Smooth muscle cell (in vitro differentiated cells): ENCODE data around the gene KIAA1755. TPM values are rescaled to one million over a fixed set of nuclear protein-coding genes. Genes with fewer than 3 reads are reported as not detected.
A peak's percentile ranks its signal among the peaks of the same experiment; 100 is the strongest.
"Not testable (repeated sequence)": the region's sequence is repeated elsewhere in the genome, so short reads cannot be mapped to it uniquely, and the experiment has no call there.

Experiments
- DNase-seq: peaks from one replicate; lab custom pipeline; 2025; ENCODE audit not compliant: unreplicated experiment; lab: John Stamatoyannopoulos, UW
- H2AFZ ChIP-seq: fragments of 200-600 bp; sonication (generic); 2 replicates; pipeline ENCODE4 v1.6.0; 2016; ENCODE audit warnings: antibody characterized with exemption, low read depth, mild to moderate bottlenecking
- H3F3A ChIP-seq: fragments of 200-600 bp; sonication (generic); 2 replicates; pipeline ENCODE4 v1.6.0; 2017; ENCODE audit warnings: antibody characterized with exemption, low read depth
- H3K27ac ChIP-seq: fragments of 200-600 bp; sonication (generic); 2 replicates; pipeline ENCODE4 v1.5.1; 2016; ENCODE audit warnings: low read depth, mild to moderate bottlenecking
- H3K27me3 ChIP-seq: fragments of 200-600 bp; sonication (generic); 2 replicates; pipeline ENCODE4 v1.6.1; 2016; ENCODE audit warnings: low read depth, mild to moderate bottlenecking
- H3K36me3 ChIP-seq: fragments of 200-600 bp; sonication (generic); 2 replicates; pipeline ENCODE4 v1.5.1; 2016; ENCODE audit warnings: low read depth
- H3K4me1 ChIP-seq: fragments of 200-600 bp; sonication (generic); 2 replicates; pipeline ENCODE4 v1.5.1; 2016; ENCODE audit warnings: low read depth
- H3K4me2 ChIP-seq: fragments of 200-600 bp; sonication (generic); 2 replicates; pipeline ENCODE4 v1.6.0; 2016; ENCODE audit warnings: mild to moderate bottlenecking
- H3K4me3 ChIP-seq: fragments of 200-600 bp; sonication (generic); 2 replicates; pipeline ENCODE4 v1.5.1; 2016; ENCODE audit warnings: mild to moderate bottlenecking
- H3K79me2 ChIP-seq: fragments of 200-600 bp; sonication (generic); 2 replicates; pipeline ENCODE4 v1.6.0; 2016; ENCODE audit warnings: low read depth, mild to moderate bottlenecking
- H3K9ac ChIP-seq: fragments of 200-600 bp; sonication (generic); 2 replicates; pipeline ENCODE4 v1.6.0; 2016; ENCODE audit warnings: low read depth
- H3K9me3 ChIP-seq: fragments of 200-600 bp; sonication (generic); replicated peaks from 2 replicates; pipeline ENCODE4 v1.5.1; 2016; ENCODE audit warnings: low read depth
- H4K20me1 ChIP-seq: fragments of 200-600 bp; sonication (generic); 2 replicates; pipeline ENCODE4 v1.6.0; 2016; ENCODE audit warnings: low read depth
- WGBS: methylation state at CpG from one replicate; pipeline ENCODE4 v1.1.7; 2016; ENCODE audit warnings: low lambda C conversion rate; 5-methylcytosine and 5-hydroxymethylcytosine counted together
- polyA plus RNA-seq: library from polyadenylated mRNA; unstranded; fragments of >200 nt; fragmentation: Nextera tagmentation; extraction: Ambion mirVana; gene quantifications from 2 replicates; pipeline ENCODE4 v1.2.1, GENCODE V29; 2016
- total RNA-seq: library from RNA; depleted of rRNA; stranded (reverse); fragments of >200 nt; gene quantifications from 2 replicates; pipeline ENCODE4 v1.2.3, GENCODE V29; 2014
- TF ChIP-seq, protein P1 (sequence below): fragments of 200-600 bp; sonication (generic); IDR thresholded peaks from 2 replicates; pipeline ENCODE4 v1.5.1; 2017; ENCODE audit warnings: borderline replicate concordance, mild to moderate bottlenecking, antibody characterized with exemption; ENCODE audit not compliant: insufficient read depth, poor library complexity, severe bottlenecking

The KIAA1755 gene
- total and polyA plus RNA-seq, 2 experiments from 2014 or later = 0.17 TPM; not detected in 1

DNA sequence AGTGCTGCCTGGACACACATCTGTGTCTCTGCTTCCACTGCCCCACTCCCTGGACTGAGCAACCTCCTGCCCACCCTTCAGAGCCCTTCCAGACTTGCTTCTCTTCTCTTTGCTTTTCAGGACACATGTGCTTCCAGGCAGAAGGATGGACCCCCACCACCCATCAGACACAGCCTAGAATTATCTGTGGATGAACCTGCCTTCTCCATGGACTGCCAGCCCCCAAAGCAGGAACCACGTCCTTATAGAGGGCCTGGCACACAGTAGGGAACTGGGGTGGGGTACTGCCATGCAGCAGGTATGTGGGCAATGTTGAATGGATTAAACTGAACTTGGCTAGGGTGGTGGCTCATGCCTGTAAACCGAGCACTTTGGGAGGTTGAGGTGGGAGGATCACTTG, 3.6 kb downstream of the KIAA1755 start:
- Histone ChIP-seq H3K4me3 (no peak overlapping the region), H2AFZ (no peak overlapping the region), H3K27me3 (peaks cover 15% of the 10 kb centered on the region), H3K27ac (no peak overlapping the region), H3K4me2 (no peak overlapping the region), H3K9ac (no peak overlapping the region), H4K20me1 (no peaks in the 10 kb centered on the region), H3K79me2 (no peaks in the 10 kb centered on the region), H3F3A (peaks cover 4% of the 10 kb centered on the region), H3K9me3 (no peaks in the 10 kb centered on the region), H3K36me3 (no peaks in the 10 kb centered on the region), H3K4me1 (no peaks in the 10 kb centered on the region)
- DNase-seq = no peak
- WGBS = 81% methylated on average over 2 of the region's 2 CpGs
- TF ChIP-seq, protein P1, sequence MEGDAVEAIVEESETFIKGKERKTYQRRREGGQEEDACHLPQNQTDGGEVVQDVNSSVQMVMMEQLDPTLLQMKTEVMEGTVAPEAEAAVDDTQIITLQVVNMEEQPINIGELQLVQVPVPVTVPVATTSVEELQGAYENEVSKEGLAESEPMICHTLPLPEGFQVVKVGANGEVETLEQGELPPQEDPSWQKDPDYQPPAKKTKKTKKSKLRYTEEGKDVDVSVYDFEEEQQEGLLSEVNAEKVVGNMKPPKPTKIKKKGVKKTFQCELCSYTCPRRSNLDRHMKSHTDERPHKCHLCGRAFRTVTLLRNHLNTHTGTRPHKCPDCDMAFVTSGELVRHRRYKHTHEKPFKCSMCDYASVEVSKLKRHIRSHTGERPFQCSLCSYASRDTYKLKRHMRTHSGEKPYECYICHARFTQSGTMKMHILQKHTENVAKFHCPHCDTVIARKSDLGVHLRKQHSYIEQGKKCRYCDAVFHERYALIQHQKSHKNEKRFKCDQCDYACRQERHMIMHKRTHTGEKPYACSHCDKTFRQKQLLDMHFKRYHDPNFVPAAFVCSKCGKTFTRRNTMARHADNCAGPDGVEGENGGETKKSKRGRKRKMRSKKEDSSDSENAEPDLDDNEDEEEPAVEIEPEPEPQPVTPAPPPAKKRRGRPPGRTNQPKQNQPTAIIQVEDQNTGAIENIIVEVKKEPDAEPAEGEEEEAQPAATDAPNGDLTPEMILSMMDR = no peak

DNA sequence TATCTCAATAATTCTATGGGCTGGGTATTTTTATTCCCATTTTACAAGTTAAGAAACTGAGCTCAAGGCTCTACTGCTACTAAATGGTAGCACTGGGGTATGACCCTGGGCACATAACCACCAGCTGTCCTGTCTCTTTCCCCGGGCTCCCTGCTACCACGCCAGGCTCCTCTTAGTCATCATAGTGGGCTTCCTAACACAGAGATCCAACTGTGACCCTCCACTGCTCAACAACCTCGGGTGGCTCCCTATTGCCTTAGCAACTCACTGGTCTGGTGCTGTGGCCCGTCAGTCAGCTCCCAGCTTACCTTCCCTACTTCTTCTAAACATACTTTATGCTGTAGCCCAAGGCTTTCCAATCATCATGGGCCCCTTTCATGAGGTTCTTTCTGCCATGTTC, 4.5 kb downstream of the KIAA1755 start:
- Histone ChIP-seq H3K4me1 (no peaks in the 10 kb centered on the region), H4K20me1 (no peaks in the 10 kb centered on the region), H2AFZ (no peak overlapping the region), H3K9me3 (no peaks in the 10 kb centered on the region), H3K27me3 (peaks cover 13% of the 10 kb centered on the region), H3K27ac (no peak overlapping the region), H3K4me2 (peak overlapping the region; percentile 14), H3K4me3 (no peak overlapping the region), H3K9ac (no peak overlapping the region), H3F3A (peaks cover 4% of the 10 kb centered on the region), H3K36me3 (no peaks in the 10 kb centered on the region), H3K79me2 (no peaks in the 10 kb centered on the region)
- no peak for DNase-seq
- 86% methylated on average over 4 of the region's 4 CpGs for WGBS
- TF ChIP-seq, protein P1 = no peak

DNA sequence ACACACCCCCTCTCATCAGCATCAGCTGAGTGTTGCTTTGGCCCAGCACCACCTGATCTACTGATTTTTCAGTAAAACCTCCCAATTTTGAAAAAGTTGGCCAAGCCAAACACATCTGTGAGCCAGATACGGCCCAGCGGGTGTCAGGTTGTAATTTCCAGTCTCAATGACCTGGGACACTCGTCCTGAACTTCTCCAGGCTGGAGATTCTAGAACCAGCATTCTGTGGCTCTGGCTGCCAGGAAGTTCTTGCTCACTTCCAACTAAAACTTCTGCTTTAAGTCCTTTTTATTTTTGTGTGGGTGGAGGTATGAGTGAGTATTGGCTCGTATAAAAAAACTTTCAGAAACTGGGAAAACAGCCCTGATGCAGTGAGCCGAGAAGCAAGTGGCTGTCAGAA, 5.1 kb downstream of the KIAA1755 start:
- H3K79me2 ChIP-seq = no peaks in the 10 kb centered on the region
- no peak overlapping the region for H2AFZ ChIP-seq
- peak overlapping the region; percentile 14 for H3K4me2 ChIP-seq
- H4K20me1 ChIP-seq = no peaks in the 10 kb centered on the region
- TF ChIP-seq, protein P1 = no peak
- peaks cover 7% of the 10 kb centered on the region for H3K27me3 ChIP-seq
- DNase-seq = no peak
- H3K4me3 ChIP-seq = no peak overlapping the region
- peaks cover 4% of the 10 kb centered on the region for H3F3A ChIP-seq
- H3K9ac ChIP-seq = no peak overlapping the region
- no peaks in the 10 kb centered on the region for H3K36me3 ChIP-seq
- no peaks in the 10 kb centered on the region for H3K4me1 ChIP-seq
- no peak overlapping the region for H3K27ac ChIP-seq
- 41% methylated on average over 5 of the region's 5 CpGs for WGBS
- H3K9me3 ChIP-seq = no peaks in the 10 kb centered on the region

DNA sequence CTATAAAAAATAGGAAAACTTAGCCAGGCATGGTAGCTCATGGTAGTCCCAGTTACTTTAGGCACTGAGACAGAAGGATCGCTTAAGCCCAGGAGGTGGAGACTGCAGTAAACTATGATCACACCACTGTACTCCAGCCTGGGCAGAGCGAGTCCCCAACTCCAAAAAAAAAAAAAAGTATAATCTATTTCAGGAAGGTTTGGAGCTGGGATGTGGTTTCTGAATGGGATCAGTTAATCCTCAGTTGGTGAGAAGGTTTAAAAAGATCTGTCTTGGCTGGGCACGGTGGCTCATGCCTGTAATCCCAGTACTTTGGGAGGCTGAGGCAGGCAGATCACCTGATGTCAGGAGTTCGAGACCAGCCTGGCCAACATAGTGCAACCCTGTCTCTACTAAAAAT, 5.9 kb downstream of the KIAA1755 start:
- H3F3A ChIP-seq, H3K4me1 ChIP-seq, H3K27me3 ChIP-seq, H2AFZ ChIP-seq, H3K79me2 ChIP-seq, H3K36me3 ChIP-seq, H3K4me2 ChIP-seq, H3K9me3 ChIP-seq, H3K9ac ChIP-seq, H3K4me3 ChIP-seq, DNase-seq, H4K20me1 ChIP-seq, H3K27ac ChIP-seq: not testable (repeated sequence)
- 65% methylated on average over 4 of the region's 4 CpGs for WGBS
